Measurements from ENCODE around the gene MDFI.
A peak's percentile ranks its signal among the peaks of the same experiment; 100 is the strongest.

Gene MDFI

DNA sequence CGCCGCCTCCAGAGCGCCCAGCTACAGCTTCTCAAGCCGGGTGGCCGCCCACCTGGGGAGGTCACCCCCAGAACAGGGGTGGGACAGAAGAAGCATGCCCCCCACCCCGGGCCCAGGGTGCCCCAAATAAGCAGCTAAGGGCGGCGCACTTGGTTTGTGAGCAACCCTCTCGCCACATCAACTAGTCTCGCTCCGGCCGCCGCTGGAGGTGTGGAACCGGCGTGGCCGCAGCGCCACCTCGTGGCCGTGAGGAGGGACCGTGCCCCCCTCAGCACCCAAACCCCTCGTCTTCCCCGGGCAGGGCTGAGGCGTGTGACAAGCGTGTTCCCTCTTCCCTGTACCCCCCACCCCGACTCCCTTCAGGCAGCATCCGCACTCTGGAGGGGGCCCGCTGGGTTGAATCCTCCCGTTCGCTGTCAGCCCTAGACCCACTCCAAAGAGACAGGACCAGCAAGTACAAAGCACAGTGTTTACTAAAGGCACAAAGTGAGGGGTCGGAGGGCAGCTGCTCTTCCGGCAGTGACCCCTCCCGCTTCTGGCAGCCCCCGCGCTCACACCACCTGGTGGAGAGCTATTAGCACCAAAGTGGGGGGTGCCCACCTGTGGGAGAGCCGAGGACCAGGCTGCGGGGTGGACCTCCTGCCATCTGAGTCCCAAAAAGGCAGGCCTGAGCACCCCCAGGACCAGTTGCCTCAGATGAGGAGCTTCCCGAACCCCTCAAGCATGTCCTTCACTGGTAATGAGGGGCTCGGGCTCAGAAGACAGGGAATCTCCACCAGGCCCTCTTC is 45.4 kb downstream of the MDFI start:
- H3K27ac ChIP-seq = no peak overlapping the region
- TF ChIP-seq ZFX (IDR thresholded peaks at IDR 0.05; ENCODE audit: borderline replicate concordance) (no peak), CTCF (IDR thresholded peaks at IDR 0.05) (peak; percentile 96)

- no peak overlapping the region for H3K27ac ChIP-seq
- no peak for TF ChIP-seq ZFX (IDR thresholded peaks at IDR 0.05; ENCODE audit: borderline replicate concordance)
- no peak for TF ChIP-seq CTCF (IDR thresholded peaks at IDR 0.05)
These were observed 46.3 kb downstream of the MDFI start for GRCh38 chr6:41684311-41685180.

- TF ChIP-seq CTCF (IDR thresholded peaks at IDR 0.05) (no peak), ZFX (IDR thresholded peaks at IDR 0.05; ENCODE audit: borderline replicate concordance) (no peak)
- H3K27ac ChIP-seq = no peak overlapping the region
These were observed 47.5 kb downstream of the MDFI start for GRCh38 chr6:41685641-41686380.

DNA sequence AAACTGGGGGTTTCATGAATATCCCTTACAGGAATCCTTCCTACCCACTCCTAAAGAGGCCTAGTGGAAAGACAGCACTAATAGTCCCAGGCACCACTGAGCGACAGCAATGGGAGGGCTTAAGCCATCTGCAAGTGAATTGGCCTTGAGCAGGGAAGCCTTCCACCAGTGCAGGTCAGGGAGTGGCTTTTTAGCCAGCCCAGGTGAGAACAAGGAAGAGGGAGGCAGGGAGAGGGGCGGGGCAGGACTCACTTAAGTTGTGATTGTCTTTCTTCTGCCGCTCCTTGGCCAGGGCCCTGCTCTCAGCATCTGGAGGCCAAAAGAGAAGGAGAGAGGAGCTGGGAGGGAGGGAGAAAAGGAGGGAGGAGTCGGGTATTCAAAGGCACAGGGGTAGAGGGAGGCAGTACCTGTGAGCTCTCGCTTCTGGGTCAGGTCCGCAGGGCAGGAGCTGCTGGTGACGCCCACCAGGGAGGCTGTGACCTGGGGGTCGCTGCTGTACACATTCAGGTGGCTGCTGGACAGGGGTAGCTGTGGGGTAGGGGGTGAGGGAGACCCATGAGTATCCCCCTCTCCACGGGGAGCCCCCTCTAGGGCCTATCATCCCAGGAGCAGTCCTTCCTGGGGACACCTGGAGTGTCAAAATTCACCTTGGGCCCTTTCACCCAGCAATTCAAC is 49.4 kb downstream of the MDFI start:
- H3K27ac ChIP-seq = no peak overlapping the region
- TF ChIP-seq ZFX (IDR thresholded peaks at IDR 0.05; ENCODE audit: borderline replicate concordance) (no peak), CTCF (IDR thresholded peaks at IDR 0.05) (no peak)

- no peak overlapping the region for H3K27ac ChIP-seq
- TF ChIP-seq ZFX (IDR thresholded peaks at IDR 0.05; ENCODE audit: borderline replicate concordance) = no peak
- no peak for TF ChIP-seq CTCF (IDR thresholded peaks at IDR 0.05)
These were observed 50.1 kb downstream of the MDFI start for GRCh38 chr6:41688256-41688965.
